Ishikawa (cell line): Measurements from ENCODE around the gene SERPINE2.

Experiments used
- CEBPB ChIP-seq: IDR thresholded peaks from 2 replicates; pipeline ENCODE4 v1.6.1; 2012
- CREB1 ChIP-seq: IDR thresholded peaks from 2 replicates; pipeline ENCODE4 v1.6.1; 2012; ENCODE audit warnings: low read depth
- EP300 ChIP-seq: IDR thresholded peaks from 2 replicates; pipeline ENCODE4 v1.6.1; 2012; ENCODE audit warnings: borderline replicate concordance
- FOXM1 ChIP-seq: IDR thresholded peaks from 2 replicates; pipeline ENCODE4 v1.6.1; 2012; ENCODE audit warnings: low read depth, borderline replicate concordance
- NFIC ChIP-seq: IDR thresholded peaks from 2 replicates; pipeline ENCODE4 v1.6.1; 2012
- TAF1 ChIP-seq: IDR thresholded peaks from 2 replicates; pipeline ENCODE4 v1.6.1; 2012; ENCODE audit warnings: low read depth, mild to moderate bottlenecking
- TCF12 ChIP-seq: IDR thresholded peaks from 2 replicates; pipeline ENCODE4 v1.6.1; 2012; ENCODE audit warnings: low read depth
- YY1 ChIP-seq: IDR thresholded peaks from 2 replicates; pipeline ENCODE4 v1.6.1; 2012; ENCODE audit warnings: low read depth
- TF ChIP-seq, protein P1 (sequence below): IDR thresholded peaks from 2 replicates; pipeline ENCODE4 v1.6.1; 2012; ENCODE audit warnings: low read depth, mild to moderate bottlenecking
- TF ChIP-seq, protein P2 (sequence below): IDR thresholded peaks from 2 replicates; pipeline ENCODE4 v1.6.1; 2012
- TF ChIP-seq, protein P3 (sequence below): IDR thresholded peaks from 2 replicates; pipeline ENCODE4 v1.6.1; 2012

DNA sequence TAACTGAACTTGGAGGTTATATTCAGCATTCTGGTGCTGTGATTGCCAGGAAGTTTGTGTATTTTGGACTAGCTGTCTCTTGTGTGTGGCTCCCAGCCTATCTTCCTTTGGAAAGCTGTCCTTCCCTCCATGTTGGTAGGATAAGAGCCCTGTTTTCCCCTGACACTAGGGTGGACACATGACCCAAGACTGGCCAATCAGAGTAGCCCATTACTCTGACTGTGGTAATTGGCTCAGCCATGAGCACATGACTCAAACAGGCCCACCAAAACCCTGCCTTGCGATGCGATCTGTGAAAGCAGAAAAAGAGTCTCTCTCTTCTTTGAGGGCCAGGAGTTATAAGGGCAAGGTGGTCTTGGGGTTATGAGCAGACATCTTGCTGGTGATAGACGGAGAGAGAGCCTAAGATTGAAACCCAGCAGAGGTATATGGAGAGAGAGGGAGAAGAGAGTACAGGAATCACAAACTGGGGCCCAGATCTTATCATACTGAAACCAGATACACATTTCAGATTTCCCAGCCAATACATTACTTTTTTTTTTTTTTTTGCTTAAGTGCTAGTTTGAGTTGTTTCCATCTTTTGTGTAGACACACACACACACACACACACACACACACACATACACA lies 45.3 kb upstream of the SERPINE2 start:
- TF ChIP-seq YY1 (no peak), CEBPB (no peak), EP300 (no peak), FOXM1 (no peak), CREB1 (no peak), TCF12 (no peak), NFIC (no peak), TAF1 (no peak)
- TF ChIP-seq, protein P1, sequence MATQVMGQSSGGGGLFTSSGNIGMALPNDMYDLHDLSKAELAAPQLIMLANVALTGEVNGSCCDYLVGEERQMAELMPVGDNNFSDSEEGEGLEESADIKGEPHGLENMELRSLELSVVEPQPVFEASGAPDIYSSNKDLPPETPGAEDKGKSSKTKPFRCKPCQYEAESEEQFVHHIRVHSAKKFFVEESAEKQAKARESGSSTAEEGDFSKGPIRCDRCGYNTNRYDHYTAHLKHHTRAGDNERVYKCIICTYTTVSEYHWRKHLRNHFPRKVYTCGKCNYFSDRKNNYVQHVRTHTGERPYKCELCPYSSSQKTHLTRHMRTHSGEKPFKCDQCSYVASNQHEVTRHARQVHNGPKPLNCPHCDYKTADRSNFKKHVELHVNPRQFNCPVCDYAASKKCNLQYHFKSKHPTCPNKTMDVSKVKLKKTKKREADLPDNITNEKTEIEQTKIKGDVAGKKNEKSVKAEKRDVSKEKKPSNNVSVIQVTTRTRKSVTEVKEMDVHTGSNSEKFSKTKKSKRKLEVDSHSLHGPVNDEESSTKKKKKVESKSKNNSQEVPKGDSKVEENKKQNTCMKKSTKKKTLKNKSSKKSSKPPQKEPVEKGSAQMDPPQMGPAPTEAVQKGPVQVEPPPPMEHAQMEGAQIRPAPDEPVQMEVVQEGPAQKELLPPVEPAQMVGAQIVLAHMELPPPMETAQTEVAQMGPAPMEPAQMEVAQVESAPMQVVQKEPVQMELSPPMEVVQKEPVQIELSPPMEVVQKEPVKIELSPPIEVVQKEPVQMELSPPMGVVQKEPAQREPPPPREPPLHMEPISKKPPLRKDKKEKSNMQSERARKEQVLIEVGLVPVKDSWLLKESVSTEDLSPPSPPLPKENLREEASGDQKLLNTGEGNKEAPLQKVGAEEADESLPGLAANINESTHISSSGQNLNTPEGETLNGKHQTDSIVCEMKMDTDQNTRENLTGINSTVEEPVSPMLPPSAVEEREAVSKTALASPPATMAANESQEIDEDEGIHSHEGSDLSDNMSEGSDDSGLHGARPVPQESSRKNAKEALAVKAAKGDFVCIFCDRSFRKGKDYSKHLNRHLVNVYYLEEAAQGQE = no peak
- TF ChIP-seq, protein P2, sequence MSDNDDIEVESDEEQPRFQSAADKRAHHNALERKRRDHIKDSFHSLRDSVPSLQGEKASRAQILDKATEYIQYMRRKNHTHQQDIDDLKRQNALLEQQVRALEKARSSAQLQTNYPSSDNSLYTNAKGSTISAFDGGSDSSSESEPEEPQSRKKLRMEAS = no peak
- TF ChIP-seq, protein P3, sequence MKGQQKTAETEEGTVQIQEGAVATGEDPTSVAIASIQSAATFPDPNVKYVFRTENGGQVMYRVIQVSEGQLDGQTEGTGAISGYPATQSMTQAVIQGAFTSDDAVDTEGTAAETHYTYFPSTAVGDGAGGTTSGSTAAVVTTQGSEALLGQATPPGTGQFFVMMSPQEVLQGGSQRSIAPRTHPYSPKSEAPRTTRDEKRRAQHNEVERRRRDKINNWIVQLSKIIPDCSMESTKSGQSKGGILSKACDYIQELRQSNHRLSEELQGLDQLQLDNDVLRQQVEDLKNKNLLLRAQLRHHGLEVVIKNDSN = no peak
